22Rv1 (cell line): ENCODE measurements around the gene GPRIN2.
A peak's percentile ranks its signal among the peaks of the same experiment; 100 is the strongest.

Source experiments
- H3K27ac ChIP-seq: fragments of 450-650 bp; 2 replicates; pipeline ENCODE4 v1.5.1; 2017
- CTCF ChIP-seq: fragments of 450-650 bp; IDR thresholded peaks from 2 replicates; pipeline ENCODE4 v1.5.1; 2017; ENCODE audit warnings: mild to moderate bottlenecking
- ZFX ChIP-seq: fragments of 450-650 bp; IDR thresholded peaks from 2 replicates; pipeline ENCODE4 v1.6.1; 2017; ENCODE audit warnings: antibody characterized with exemption, borderline replicate concordance

GPRIN2 gene

GRCh38 chr10:46551701-46552525 lies 4.5 kb downstream of the GPRIN2 start:
- H3K27ac ChIP-seq: no peak overlapping the region
- TF ChIP-seq CTCF: no peak
- no peak for TF ChIP-seq ZFX

- H3K27ac ChIP-seq: no peak overlapping the region
- TF ChIP-seq ZFX: no peak
- TF ChIP-seq CTCF: no peak
Observed at GRCh38 chr10:46550795-46551700, 5.4 kb downstream of the GPRIN2 start.

DNA sequence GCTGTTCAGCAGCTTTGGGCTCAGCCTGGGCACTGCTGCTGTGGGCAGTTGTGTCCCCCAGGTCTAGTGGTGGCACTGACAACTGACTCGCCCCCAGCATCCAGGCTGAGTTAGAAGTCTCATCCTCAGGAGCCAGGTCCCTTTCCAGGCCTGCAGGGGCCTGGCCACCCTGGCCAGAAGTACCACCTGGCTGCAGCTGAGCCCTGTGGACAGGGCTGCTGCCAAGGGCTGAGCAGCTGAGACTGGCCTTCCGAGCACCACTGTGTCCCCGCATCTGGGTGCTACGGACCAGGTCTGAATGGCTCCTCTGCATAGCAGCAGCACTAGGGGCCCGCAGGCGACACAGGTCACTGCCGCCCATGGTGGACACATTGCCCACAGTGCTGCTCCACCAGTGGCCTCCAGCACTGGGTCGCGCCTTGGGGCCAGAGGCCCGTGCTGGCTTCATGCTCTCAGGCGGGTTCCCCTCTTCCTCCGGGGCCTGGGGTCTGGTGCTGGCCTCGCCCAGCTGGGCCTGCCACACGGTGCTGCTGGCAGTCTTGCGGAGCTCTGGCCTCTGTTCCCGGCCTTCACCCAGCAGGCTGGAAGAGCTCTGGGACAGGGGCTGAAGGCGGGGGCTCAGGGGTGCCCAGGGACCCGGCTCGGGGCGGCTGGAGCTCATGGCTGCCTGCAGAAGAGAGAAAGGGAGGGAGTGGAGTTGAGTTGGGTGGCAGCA lies 6.2 kb downstream of the GPRIN2 start:
- no peak overlapping the region for H3K27ac ChIP-seq
- TF ChIP-seq CTCF (no peak), ZFX (no peak)

DNA sequence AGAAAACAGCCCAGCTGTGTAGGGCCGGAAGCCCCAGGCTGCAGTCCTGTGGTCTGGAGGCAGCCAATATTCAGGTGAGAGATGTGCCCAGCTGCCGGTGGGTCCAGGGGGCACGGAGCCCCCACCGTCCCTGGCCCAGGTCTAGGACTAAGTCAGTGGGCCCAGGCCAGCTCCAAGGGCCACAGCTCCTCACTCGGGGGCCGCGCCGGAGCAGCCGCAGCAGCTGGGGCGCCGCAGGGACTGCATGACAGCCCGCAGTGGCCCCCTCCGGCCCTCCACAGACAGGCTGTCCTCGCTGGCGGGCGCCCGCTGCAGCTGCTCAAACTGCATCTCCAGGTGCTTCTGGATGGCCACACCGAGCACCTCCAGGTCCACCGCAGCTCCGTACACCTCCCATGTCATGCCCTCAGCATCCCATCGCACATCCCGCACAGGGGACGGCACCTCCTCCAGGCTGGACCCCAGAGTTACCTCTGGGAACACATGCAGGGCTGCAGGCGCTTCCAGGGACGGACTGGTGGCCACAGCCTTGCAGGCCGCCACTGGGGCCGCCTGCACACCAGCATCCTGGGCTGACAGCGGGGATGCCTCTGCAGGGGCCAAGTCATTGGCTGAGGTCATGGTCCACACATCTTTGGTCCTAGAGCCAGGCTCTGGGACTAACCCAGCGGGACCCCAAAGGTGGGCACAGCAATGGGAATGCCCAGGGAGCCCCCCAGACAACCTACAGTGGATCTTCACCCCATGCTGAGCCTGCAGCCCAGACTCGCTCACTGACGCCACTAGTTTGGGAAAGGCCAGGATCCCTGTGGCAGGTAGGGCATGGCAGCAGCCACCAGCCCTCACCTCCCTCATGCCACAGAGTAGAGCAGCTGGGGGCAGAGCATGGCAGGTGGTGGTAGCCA lies 7.0 kb downstream of the GPRIN2 start:
- TF ChIP-seq ZFX (no peak), CTCF (peak; percentile 10; the same call in 1 of the 2 replicates)
- no peak overlapping the region for H3K27ac ChIP-seq

DNA sequence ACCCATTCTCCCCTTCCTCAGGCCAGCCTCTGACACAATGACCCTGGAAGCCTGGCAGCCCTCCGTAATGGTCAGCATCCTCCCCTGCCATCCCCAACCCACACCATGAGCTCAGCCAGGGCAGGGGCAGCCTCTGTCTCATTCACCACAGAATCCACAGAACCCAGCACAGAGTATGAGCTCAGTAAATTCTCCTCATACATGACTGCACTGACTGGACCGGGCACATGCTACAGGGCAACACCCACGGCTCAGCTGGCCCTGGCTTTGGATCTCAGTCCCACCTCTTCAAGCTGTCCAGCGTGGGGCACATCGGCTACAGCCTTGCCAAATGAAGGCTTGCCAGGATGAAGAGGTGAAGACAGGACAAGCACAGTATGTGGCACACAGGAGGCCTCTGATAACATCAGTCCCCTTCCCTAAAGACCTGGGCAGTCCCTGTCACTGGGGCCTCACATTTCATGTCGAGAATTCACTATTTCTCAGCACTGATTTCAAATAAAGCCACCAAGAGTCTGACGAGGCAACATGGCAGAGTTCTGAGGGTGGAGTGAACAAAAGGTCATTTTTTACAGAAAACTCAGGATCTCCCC lies 7.9 kb downstream of the GPRIN2 start:
- no peak overlapping the region for H3K27ac ChIP-seq
- TF ChIP-seq CTCF (no peak), ZFX (no peak)
